Dendritic cell treated with granulocyte-macrophage colony-stimulating factor and Interleukin-4, amounts not matched to agents 40 ng/mL and 50 ng/mL, for 4 days (primary cell): ENCODE data around the gene IFNL1.
A peak's percentile ranks its signal among the peaks of the same experiment; 100 is the strongest.
"Not testable (repeated sequence)": the region's sequence is repeated elsewhere in the genome, so short reads cannot be mapped to it uniquely, and the experiment has no call there.

ENCODE experiments used
- H3K27ac Mint-ChIP-seq: one replicate; pipeline ENCODE4 v1.8.0; 2022; ENCODE audit warnings: mild to moderate bottlenecking, mixed read lengths
- H3K27me3 Mint-ChIP-seq: one replicate; pipeline ENCODE4 v1.8.0; 2022; ENCODE audit warnings: mild to moderate bottlenecking, mixed read lengths
- H3K36me3 Mint-ChIP-seq: one replicate; pipeline ENCODE4 v1.8.0; 2022; ENCODE audit warnings: low read depth, mixed read lengths
- H3K4me1 Mint-ChIP-seq: one replicate; pipeline ENCODE4 v1.8.0; 2022; ENCODE audit warnings: low read depth, mixed read lengths
- H3K4me3 Mint-ChIP-seq: one replicate; pipeline ENCODE4 v1.8.0; 2022; ENCODE audit warnings: mild to moderate bottlenecking, moderate library complexity, mixed read lengths
- H3K9me3 Mint-ChIP-seq: one replicate; pipeline ENCODE4 v1.8.0; 2022; ENCODE audit warnings: mixed read lengths
- intact Hi-C: fragments of 100-400 bp; cut with micrococcal nuclease; formaldehyde crosslinking; loops from one replicate; pipeline ENCODE4 v1.15.0; 2022

IFNL1 gene

GRCh38 chr19:39264306-39265290 lies 31.6 kb upstream of the IFNL1 start:
- Mint-ChIP-seq H3K4me3 (no peak overlapping the region), H3K27me3 (peaks cover 59% of the 10 kb centered on the region), H3K4me1 (peaks cover 11% of the 10 kb centered on the region), H3K9me3 (no peaks in the 10 kb centered on the region), H3K36me3 (no peaks in the 10 kb centered on the region), H3K27ac (no peak overlapping the region)
- intact Hi-C loops, result no loop called here

- Mint-ChIP-seq H3K27me3 (peaks cover 63% of the 10 kb centered on the region), H3K36me3 (no peaks in the 10 kb centered on the region), H3K27ac (no peak overlapping the region), H3K9me3 (no peaks in the 10 kb centered on the region), H3K4me3 (no peak overlapping the region), H3K4me1 (peaks cover 11% of the 10 kb centered on the region)
- intact Hi-C loops, result no loop called here
Measured at GRCh38 chr19:39265321-39265916, 30.8 kb upstream of the IFNL1 start.

- H3K9me3 Mint-ChIP-seq, intact Hi-C loops: not testable (repeated sequence)
- peaks cover 11% of the 10 kb centered on the region for H3K4me1 Mint-ChIP-seq
Measured at GRCh38 chr19:39268085-39268484, 28.1 kb upstream of the IFNL1 start, which contains the start of gene IFNL2. Gene IFNL2, plus strand, starts transcription at chr19:39268396. Its CDS starts 173 bp downstream, at chr19:39268569.

GRCh38 chr19:39268531-39269223 lies 27.5 kb upstream of the IFNL1 start:
- intact Hi-C loops, H3K36me3 Mint-ChIP-seq, H3K9me3 Mint-ChIP-seq, H3K27ac Mint-ChIP-seq, H3K4me3 Mint-ChIP-seq: not testable (repeated sequence)
- Mint-ChIP-seq H3K27me3 (peaks cover 53% of the 10 kb centered on the region), H3K4me1 (peaks cover 11% of the 10 kb centered on the region)

More at GRCh38 chr19:39268085-39268484, 28.1 kb upstream of the IFNL1 start, which contains the start of gene IFNL2:
- H3K36me3 Mint-ChIP-seq, H3K4me3 Mint-ChIP-seq, H3K27ac Mint-ChIP-seq: not testable (repeated sequence)
- H3K27me3 Mint-ChIP-seq, result peaks cover 58% of the 10 kb centered on the region

GRCh38 chr19:39269369-39269768 lies 26.8 kb upstream of the IFNL1 start:
- H3K4me3 Mint-ChIP-seq, H3K27ac Mint-ChIP-seq: not testable (repeated sequence)
- peaks cover 46% of the 10 kb centered on the region for H3K27me3 Mint-ChIP-seq

GRCh38 chr19:39270036-39270871 lies 26.0 kb upstream of the IFNL1 start:
- Mint-ChIP-seq H3K36me3 (no peaks in the 10 kb centered on the region), H3K27ac (no peak overlapping the region), H3K4me1 (no peaks in the 10 kb centered on the region), H3K9me3 (no peaks in the 10 kb centered on the region), H3K4me3 (no peak overlapping the region), H3K27me3 (peaks cover 37% of the 10 kb centered on the region)
- intact Hi-C loops, result no loop called here

More at GRCh38 chr19:39269369-39269768, 26.8 kb upstream of the IFNL1 start:
- intact Hi-C loops, H3K36me3 Mint-ChIP-seq, H3K4me1 Mint-ChIP-seq, H3K9me3 Mint-ChIP-seq: not testable (repeated sequence)

GRCh38 chr19:39273859-39274258 lies 22.3 kb upstream of the IFNL1 start:
- H3K27me3 Mint-ChIP-seq, result peaks cover 30% of the 10 kb centered on the region
- H3K4me3 Mint-ChIP-seq, H3K27ac Mint-ChIP-seq, H3K36me3 Mint-ChIP-seq, intact Hi-C loops, H3K9me3 Mint-ChIP-seq, H3K4me1 Mint-ChIP-seq: not testable (repeated sequence)

- no peak overlapping the region for H3K27ac Mint-ChIP-seq
- no peak overlapping the region for H3K4me3 Mint-ChIP-seq
- intact Hi-C loops, result no loop called here
- no peaks in the 10 kb centered on the region for H3K36me3 Mint-ChIP-seq
- peaks cover 18% of the 10 kb centered on the region for H3K27me3 Mint-ChIP-seq
- no peaks in the 10 kb centered on the region for H3K9me3 Mint-ChIP-seq
- no peaks in the 10 kb centered on the region for H3K4me1 Mint-ChIP-seq
Measured at GRCh38 chr19:39275578-39275977, 20.6 kb upstream of the IFNL1 start.

GRCh38 chr19:39276740-39277139 lies 19.5 kb upstream of the IFNL1 start:
- H3K4me1 Mint-ChIP-seq, result no peaks in the 10 kb centered on the region
- peaks cover 1% of the 10 kb centered on the region for H3K9me3 Mint-ChIP-seq
- H3K36me3 Mint-ChIP-seq, result no peaks in the 10 kb centered on the region

GRCh38 chr19:39277598-39277997 lies 18.6 kb upstream of the IFNL1 start:
- Mint-ChIP-seq H3K27ac (no peak overlapping the region), H3K9me3 (peaks cover 7% of the 10 kb centered on the region), H3K27me3 (peaks cover 15% of the 10 kb centered on the region), H3K4me3 (no peak overlapping the region), H3K4me1 (no peaks in the 10 kb centered on the region), H3K36me3 (no peaks in the 10 kb centered on the region)
- intact Hi-C loops, result no loop called here

More at GRCh38 chr19:39276740-39277139, 19.5 kb upstream of the IFNL1 start:
- no peak overlapping the region for H3K4me3 Mint-ChIP-seq
- peak overlapping the region; percentile 56 for H3K27ac Mint-ChIP-seq
- intact Hi-C loops, result no loop called here
- peaks cover 13% of the 10 kb centered on the region for H3K27me3 Mint-ChIP-seq

- H3K27me3 Mint-ChIP-seq, result peaks cover 9% of the 10 kb centered on the region
- H3K4me3 Mint-ChIP-seq, result no peak overlapping the region
- intact Hi-C loops, result no loop called here
- H3K36me3 Mint-ChIP-seq, result no peaks in the 10 kb centered on the region
- no peak overlapping the region for H3K27ac Mint-ChIP-seq
- H3K9me3 Mint-ChIP-seq, result peaks cover 7% of the 10 kb centered on the region
- H3K4me1 Mint-ChIP-seq, result peaks cover 5% of the 10 kb centered on the region
Measured at GRCh38 chr19:39282021-39282420, 14.2 kb upstream of the IFNL1 start.

GRCh38 chr19:39284032-39284431 lies 12.2 kb upstream of the IFNL1 start:
- Mint-ChIP-seq H3K27ac (no peak overlapping the region), H3K9me3 (peaks cover 7% of the 10 kb centered on the region), H3K4me1 (peaks cover 17% of the 10 kb centered on the region), H3K4me3 (no peak overlapping the region), H3K36me3 (no peaks in the 10 kb centered on the region), H3K27me3 (peaks cover 2% of the 10 kb centered on the region)
- intact Hi-C loops, result no loop called here

- peaks cover 30% of the 10 kb centered on the region for H3K27me3 Mint-ChIP-seq
- no peaks in the 10 kb centered on the region for H3K36me3 Mint-ChIP-seq
- H3K27ac Mint-ChIP-seq, result peak overlapping the region; percentile 25
- intact Hi-C loops, result no loop called here
- H3K9me3 Mint-ChIP-seq, result no peaks in the 10 kb centered on the region
- peaks cover 38% of the 10 kb centered on the region for H3K4me1 Mint-ChIP-seq
- H3K4me3 Mint-ChIP-seq, result no peak overlapping the region
Measured at GRCh38 chr19:39293394-39293793, 2.8 kb upstream of the IFNL1 start.
